Measurements from ENCODE around the gene SSR3.
"Not testable (repeated sequence)": the region's sequence is repeated elsewhere in the genome, so short reads cannot be mapped to it uniquely, and the experiment has no call there.

SSR3 gene

DNA sequence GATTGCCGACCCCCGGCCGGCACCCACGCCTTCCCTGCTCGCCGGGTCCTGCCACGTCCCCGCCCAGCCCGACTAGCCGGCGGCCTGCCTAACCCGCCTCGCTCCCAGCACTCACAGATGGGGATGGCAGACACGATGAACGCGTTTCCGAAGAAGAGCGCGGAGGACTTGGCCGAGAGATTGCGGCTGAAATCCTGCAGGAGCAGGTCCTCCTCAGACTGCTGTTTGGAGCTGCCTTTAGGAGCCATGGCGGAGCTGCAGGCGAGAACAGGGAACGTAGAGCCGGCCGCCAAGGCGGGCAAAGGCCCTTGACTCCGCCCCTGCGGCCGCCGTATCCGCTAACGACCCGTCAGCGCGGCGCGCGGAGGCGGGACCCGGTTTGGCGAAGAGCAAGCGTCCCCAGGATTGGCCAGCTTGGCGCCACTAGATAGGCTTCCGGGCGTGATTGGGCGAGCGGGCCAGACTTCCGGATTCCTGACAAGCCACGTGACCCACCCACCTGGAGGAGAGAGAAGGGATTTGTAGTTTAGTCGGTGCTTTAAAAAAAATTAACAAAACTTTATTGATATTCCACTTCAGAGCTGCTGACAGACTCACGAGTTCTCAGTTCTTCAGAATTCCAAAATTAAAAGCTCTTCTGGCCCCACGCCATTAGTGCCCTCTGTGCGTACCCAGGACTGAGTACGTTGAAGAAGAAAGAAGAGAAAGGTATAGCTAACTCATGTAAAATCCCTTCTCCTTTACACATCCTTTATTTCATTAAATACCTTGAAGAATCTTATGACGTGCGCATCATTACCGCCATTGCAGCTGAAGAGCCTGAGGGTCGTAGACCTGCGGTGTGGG, at the start of gene SSR3:
Gene SSR3 (minus strand): TSS at position 276 of the 846 bp plus-strand sequence. CDS start 28 bp downstream, at position 248.
- FAIRE-seq: peak; percentile 86

DNA sequence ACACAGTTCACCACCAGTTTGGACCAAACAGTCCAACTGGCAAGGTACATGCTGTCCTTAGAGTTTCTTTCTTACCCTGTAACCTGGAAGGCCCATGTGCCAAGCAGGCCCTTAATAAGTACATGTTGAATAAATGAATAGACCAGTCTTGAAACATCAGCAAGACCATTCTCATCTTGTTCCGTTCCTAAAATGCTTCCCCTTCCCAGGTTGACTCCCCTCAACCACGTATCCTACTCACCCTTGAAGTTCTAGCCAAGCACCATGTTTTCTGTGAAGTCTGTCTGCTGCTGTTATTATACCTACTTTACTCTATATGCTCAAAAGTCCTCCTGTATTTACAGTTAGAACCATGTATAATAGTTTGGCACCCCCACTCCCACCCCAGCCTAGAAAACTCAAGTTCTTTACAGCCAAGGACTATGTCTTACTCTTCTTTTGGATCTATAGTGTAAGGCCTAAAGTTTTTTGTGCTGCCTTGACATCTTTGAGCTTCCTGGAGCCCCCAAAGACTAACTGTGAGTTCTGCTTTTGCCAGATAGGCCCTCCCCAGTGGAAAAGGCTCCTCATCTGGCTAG, 49.2 kb upstream of the SSR3 start:
- no peak for FAIRE-seq

DNA sequence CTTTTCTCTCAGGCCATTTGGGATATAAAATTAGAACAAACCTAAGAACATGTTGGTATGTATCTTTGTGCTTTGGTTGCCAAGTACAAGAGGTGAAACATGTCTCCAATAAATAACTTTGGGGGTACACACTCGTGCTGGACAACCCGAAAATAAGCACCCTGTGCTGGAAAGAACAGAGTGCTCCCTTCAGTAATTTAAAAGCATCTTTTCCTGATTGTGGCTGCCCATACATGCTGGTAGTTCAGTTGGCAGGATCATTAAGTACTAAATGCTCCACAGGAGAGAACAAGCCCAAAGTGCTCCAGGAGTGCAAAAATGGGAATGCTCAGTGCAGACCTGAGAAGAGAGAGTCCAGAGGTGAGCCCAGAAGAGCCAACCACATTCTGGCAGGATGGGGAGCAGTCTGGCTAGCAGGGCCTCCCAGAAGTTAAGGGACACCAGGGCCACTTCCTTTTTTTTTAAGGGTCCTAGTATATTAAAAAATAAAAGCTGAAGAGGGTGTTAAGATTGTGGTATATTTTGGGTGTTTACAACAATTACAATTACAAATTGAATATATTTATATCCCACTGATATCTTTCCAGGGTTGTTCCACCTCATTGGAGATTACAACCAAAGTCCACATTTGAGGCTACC, 48.6 kb upstream of the SSR3 start:
- no peak for FAIRE-seq

DNA sequence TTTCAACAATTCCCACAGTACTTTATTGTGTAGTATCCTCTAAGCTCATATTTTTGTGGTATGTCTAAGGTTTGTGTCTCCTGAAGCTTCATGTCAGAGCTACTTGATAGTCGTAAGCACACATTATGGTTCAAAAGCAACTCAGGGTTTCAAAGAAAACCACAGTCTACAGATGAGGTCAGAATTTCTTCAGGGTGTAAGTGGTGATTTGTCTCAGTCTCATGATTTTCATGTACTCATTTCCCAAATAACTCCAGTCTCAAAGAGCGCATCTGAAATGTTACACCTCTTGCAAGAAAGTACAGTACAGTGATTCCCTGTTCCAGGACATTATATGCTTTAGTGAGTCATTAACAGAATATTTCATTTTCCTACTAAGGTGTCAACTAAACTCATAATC, 47.5 kb upstream of the SSR3 start:
- no peak for FAIRE-seq

DNA sequence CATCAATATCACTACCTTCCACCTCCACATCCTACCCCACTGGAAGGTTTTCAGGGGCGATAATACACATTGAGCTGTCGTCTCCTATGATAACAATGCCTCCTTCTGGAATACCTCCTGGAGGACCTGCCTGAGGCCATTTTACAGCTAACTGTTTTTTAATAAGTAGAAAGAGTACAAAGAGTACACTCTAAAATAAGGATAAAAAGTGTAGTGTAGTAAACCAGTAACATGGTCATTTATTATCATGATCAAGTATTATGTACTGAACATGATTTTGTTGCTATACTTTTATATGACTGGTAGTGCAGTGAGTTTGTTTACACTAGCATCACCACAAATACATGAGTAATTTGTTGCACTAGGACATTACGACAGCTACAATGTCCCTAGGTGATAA, 46.6 kb upstream of the SSR3 start:
- FAIRE-seq: no peak

DNA sequence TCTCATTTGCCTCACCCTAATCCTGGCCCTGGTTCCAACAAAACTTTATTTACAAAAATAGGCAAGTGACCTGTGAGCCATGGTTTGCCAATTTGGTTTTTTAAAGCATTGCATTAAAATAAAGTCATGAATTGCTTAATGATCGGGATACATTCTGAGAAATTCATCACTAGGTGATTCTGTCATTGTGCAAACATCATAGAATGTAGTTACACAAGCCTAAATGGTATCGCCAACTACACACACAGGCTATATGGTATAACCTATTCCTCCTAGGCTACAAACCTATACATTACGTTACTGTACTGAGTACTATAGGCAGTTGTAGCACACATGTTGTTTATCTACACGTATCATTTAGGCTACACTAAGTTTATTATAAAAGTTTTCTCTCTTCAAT, 45.9 kb upstream of the SSR3 start:
- no peak for FAIRE-seq

DNA sequence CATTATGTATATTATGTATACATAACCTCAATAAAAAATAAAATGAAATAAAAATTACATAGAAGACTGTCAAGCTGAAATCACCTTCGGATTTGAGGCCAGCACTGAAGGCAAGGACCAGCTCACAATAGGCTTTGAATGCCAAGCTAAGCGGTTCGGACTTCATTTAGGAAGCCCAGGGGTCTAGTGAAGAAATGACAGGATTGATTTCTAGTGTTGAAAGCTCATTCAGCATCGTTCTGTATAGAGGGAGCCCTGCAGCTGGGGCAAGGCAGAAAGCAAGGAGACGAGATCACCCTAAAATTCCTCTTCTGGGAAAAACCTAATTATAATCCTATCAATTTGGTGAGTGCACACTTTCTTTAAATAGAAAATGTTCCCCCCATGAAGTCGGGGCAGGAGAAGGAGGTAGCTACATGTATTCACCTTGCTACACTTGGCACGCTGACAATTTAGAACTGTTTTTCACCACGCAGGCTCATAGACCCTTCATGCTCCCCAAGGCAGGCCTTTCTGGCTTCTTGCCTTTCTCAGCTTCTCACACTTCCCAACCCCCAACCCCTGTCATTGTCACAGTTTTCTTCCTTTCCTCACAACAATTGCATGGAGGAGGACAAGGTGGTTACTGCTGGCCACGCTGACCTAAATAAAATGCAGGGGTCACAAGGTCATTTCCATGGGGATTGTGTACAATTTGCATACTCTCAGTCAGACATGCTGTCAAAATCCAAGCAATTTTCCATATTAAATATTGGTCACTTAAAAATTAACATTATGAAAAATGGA, 44.4 kb upstream of the SSR3 start:
- no peak for FAIRE-seq

DNA sequence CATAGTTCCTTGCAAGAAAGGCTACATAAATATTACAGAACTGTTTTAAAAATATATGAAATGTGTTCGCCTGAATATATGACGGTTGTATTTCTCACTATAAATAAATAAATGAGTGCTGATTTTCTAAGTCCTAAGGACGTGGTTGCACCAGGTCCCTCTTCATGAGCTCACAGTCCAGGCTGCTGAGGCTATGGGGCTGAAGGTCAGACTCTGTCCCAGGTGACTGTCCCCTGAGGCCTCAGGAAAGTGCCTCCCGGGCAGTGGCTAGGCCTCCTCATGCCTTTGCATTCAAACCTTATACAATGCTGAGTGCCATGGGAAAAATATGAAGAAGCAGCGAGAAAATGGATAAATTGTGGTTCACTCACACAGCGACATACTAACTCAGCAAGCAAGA, 43.5 kb upstream of the SSR3 start:
- no peak for FAIRE-seq

DNA sequence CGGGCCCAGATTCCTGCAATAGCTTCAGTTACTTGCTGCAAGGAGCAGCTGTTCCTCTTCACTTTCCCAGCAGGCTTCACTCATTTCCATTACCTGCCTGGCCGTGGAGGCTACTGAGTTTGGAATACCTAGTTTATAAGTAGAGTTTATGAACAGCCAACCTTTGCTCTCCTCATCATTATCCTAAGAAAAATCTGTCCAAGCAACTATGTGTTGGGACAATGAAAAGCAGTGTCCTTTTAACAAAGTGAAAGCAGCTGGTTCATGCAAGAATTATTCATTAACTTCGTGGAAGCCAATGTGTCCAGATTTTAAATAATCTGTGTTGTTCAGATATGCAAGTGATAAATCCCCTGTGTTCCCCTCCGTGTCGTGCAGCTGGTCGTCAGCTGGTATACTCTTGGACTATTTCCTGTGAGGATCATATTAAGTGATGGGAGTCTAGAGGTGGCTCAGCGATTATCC, 39.3 kb upstream of the SSR3 start:
- no peak for FAIRE-seq

DNA sequence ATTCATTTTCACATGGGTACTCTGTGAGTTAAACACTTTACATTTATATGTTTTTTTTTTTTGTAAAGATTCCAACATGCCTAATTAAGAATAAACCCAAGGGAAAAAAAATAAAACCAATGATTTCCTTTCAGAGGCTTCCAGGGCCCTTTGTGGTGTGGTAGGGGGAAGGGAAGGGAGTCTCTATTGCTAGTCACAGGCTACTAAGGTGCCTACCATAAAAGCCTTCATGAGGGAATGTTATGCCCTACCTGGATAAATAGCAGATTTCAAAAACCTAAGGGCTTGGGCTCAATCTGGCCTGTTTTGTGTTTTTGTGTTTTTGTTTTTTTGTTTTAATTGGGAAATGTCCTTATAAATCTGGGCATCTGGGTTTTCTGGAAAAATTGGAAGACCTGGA, 38.9 kb upstream of the SSR3 start:
- no peak for FAIRE-seq

DNA sequence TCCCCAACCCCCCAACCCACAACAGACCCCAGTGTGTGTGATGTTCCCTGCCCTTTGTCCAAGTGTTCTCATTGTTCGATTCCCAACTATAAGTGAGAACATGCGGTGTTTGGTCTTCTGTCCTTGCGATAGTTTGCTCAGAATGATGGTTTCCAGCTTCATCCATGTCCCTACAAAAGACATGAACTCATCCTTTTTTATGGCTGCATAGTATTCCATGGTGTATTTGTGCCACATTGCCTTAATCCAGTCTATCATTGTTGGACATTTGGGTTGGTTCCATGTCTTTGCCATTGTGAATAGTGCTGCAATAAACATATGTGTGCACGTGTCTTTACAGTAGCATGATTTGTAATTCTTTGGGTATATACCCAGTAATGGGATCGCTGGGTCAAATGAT, 34.9 kb upstream of the SSR3 start:
- FAIRE-seq: not testable (repeated sequence)

DNA sequence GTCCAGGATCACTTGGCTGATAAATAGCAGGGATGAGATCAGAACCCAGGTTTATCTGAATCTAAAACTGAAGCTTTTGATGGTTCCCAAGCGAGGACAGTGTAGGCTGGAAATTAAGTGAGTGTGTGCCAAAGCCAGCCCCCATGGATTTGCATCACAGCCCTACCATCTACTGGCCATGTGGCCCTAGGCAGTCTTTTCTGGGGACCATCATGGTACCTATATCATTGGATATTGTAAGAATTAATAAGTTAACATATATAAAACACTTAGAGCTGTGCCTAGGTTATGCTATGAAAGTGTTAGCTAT, 32.8 kb upstream of the SSR3 start:
- FAIRE-seq: no peak

DNA sequence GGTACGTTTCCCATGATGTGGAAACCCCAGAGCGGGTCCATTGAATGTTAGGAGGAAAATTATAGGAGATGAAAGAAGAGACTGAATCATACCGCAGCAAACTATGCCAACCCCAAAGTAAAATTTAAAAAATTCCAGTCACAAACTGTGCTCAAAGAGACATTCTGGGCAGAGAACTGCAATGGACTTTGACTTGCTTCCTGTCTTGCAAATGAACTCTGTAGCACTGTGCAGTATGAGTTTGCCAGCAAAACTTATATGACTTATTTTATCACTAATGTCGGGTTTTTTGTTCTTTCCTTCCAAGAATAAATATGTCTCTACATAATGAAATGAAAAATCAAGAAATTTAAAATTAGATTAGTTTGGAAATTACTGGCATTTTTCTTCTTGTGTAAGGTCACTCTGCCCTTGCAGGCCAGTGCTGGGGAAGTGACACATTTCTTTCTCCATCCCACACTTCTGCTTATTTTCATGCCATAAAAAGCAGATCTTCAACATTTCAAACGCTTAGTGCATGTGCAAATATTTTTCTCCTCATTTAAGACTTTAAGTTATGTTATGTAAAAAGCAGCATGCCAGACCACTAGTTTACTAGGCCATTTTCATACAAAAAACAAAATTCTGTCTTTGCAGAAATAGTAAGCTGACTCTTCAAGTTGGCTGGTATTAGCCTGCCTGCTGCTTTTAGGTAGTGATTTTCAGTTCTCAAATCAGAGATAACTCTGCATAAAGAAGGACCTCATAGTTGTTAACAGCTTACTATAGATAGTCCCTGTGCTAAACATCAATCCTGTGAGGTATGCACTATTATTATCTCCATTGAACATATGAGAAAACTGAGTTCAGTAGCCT, 32.2 kb upstream of the SSR3 start:
- no peak for FAIRE-seq

DNA sequence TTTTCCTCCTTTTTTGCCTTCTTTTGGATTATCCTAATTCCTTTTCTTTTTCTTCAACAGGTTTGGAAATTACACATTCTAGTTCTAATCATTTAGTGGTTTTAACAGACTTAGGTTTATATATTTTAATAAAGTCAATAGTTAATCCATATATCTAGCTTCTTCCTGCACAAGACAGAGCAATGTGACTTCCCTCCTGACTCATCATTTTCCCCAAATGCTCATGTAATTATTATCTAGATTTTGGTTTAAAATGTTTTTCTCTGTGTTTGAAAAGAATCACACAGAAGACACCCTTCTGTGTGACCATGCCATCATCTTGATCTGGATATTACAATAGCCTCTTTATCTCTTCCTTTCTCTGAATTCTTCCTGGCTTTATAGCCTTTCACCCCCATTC, 28.6 kb upstream of the SSR3 start:
- no peak for FAIRE-seq

DNA sequence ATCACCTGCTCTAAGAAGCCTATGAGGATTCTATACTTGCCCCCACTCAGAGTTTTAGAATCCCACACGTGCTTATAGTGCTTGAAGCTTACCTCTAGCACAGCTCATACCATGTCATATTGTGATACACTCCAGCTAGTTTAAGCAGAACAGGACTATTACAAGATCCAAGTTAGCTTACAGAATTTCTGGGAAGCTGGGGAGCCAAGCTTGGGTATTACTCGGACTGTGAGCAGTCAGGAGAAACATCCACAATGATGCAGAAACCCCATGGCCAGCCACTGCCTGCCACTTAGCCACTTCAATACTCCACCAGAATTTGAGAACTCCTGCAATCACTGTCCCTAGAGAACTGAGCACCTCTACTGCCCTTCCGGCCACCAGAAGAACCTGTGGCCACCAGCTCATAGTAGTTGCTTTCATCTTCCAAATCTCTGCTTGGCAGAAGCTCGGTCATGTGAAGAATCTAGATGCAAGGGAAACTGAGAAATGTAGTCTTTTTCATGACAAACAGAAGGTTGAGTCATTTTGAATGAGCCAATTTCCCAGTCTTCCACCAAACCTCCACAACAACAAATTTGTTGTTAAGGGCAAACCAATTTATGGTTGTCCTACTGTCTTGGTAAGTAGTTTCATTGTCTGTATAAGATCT, 27.7 kb upstream of the SSR3 start:
- FAIRE-seq: no peak

DNA sequence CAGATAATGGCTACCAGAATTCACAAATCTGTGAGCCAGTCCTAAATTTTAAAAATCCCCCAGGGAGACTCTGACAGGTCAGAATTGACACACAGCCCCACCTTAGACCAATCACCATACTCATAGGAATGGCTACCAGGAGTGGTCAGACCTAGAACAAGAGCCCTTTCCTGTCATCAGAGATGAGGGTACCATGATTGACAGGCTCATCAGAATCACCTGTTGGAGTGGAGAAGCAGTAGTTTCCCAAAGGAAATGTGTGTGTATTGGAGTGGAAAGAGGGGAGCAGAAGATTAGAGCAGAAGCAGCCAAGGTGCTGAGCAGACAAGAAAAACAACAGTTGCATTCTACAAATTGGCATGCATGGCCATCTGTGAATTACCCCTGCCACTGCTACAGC, 27.0 kb upstream of the SSR3 start:
- FAIRE-seq: no peak

DNA sequence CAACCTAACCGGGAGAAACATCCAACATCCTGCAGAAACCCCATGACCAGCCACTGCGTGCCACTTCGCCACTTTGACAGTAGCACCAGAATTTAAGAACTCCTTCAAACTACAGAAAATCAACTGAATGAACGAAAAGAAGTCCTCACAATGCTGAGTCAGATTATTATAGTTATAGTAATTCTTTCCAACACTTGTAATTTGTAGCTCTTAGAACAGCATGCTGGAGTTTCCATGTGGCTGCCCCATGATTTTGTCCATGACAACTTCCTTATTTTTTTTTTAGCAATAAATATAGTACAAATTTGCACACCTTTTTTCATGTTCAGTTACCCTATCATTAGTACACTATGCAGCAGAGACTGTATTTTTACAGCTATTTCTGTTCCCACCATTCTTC, 26.1 kb upstream of the SSR3 start:
- FAIRE-seq: no peak

DNA sequence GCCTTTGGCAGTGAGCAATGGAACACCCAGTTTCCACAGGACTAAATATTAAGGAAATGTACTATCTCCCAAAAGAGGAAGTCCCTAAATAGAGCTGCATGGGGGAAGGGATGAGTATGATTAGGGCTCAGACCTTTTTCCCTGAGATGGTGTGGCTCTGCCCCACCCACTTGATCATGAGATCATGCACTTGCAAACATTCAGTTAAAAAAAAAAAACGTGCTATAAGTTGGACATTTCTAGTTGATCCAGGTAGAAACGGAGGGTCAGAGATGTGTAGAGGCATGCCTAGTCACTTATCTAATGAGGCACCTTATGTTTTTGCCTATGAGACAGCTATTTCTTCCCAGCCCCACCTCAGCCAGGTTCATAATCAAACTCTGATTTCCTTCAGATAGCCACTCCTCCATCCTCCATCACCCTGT, 24.5 kb upstream of the SSR3 start:
- no peak for FAIRE-seq

DNA sequence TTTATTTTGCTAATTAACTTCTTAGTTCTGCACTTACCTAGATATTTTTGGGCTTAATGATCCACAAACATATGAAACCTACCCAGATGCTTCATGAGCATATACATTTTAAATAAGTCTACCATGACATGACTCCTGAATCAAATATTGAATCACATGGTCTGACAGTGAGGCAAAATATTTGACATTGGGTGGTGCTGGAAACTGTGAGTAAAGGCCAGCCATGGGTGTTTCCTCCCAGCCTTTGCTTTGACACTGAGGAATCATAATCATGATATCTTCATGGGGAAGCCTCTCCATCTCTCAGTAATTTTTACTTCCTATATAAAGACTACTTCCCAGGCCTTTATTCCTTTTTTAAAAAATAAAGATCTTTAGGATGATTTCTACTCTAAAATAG, 22.8 kb upstream of the SSR3 start:
- no peak for FAIRE-seq

DNA sequence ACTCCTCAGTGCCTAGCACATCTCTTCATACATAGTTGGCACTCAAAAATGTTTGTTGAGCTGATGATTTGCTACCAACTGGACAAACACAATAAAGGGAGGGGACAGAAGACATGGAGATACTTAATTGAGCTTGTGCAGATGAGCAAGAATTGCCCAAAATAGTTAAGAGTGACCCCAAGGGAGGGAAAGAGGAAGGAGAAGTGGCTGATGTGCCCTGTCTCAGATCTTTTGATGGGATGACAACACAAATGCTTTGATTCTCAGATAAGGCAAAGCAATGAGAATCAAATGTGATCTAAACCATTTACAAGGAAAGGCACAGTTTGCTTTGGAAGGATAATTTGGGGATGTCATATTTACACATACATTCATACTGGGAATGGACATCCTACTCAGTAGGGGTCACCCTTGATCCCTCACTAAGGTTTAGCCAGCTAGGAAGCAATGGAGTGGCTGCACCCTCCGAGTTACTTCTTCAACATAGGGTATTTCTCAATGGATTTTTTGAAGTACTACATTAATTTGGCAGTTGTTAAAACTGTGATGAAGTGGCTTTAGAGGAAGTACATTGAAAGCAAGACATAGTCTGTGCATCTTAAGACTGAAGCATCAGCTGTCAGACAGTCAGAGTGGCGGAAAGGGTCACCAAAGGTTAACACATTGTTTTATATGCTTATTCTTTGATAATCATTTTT, 21.9 kb upstream of the SSR3 start:
- no peak for FAIRE-seq

DNA sequence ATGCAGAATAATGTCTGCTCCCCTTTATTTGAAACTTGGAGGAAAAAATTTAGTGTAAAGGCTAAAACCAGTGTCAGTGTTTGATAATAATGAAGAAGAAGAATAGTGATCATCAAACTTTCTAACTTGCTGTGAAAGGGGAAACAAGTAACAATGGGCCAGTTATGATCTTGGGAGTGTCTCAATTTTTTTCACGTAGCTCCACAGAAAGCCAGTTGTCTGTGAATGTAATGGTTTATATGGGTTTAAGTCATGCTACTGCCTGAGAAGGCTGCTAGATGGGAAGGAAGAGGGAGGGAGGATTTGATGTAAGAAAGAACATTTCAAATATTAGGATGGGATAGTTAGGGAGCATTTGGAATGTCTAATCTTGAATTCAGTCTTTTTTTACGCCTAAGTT, 21.1 kb upstream of the SSR3 start:
- no peak for FAIRE-seq
